ENCODE measurements around the gene SUGP2.
"Not testable (repeated sequence)": the region's sequence is repeated elsewhere in the genome, so short reads cannot be mapped to it uniquely, and the experiment has no call there.

SUGP2 gene

GRCh38 chr19:18960370-18960769 lies 72.9 kb downstream of the SUGP2 start:
- ChIA-PET CTCF (no interaction called here), POLR2A (no interaction called here)
- TF ChIP-seq CTCF (IDR thresholded peaks at IDR 0.05; ENCODE audit: control extremely low read depth, extremely low read depth, low read depth, missing control alignments), result no peak
- no peak for DNase-seq (ENCODE audit: extremely low spot score)

GRCh38 chr19:18955042-18955441 lies 78.3 kb downstream of the SUGP2 start:
- DNase-seq (ENCODE audit: extremely low spot score), result no peak
- CTCF ChIA-PET, result no interaction called here
- TF ChIP-seq CTCF (IDR thresholded peaks at IDR 0.05; ENCODE audit: control extremely low read depth, extremely low read depth, low read depth, missing control alignments), result no peak
- POLR2A ChIA-PET, result no interaction called here

- ChIA-PET POLR2A (no interaction called here), CTCF (no interaction called here)
- no peak for DNase-seq (ENCODE audit: extremely low spot score)
- TF ChIP-seq CTCF (IDR thresholded peaks at IDR 0.05; ENCODE audit: control extremely low read depth, extremely low read depth, low read depth, missing control alignments), result no peak
These were observed 79.2 kb downstream of the SUGP2 start for GRCh38 chr19:18954094-18954493.

GRCh38 chr19:18952364-18953003 lies 80.8 kb downstream of the SUGP2 start:
- CTCF ChIA-PET; DNase-seq (ENCODE audit: extremely low spot score); POLR2A ChIA-PET: not testable (repeated sequence)

- POLR2A ChIA-PET, result no interaction called here
- CTCF ChIA-PET, result no interaction called here
- DNase-seq (ENCODE audit: extremely low spot score), result no peak
These were observed 81.5 kb downstream of the SUGP2 start for GRCh38 chr19:18951721-18952281.

GRCh38 chr19:18949858-18950257 lies 83.5 kb downstream of the SUGP2 start:
- DNase-seq (ENCODE audit: extremely low spot score), result no peak
- no peak for TF ChIP-seq CTCF (IDR thresholded peaks at IDR 0.05; ENCODE audit: control extremely low read depth, extremely low read depth, low read depth, missing control alignments)
- ChIA-PET POLR2A (interaction anchor here (0.7 kb wide), 1 partner anchor 82 kb away, joined by 6 read pairs; no protein-coding TSS in a partner anchor), CTCF (interaction anchor here (0.6 kb wide), 1 partner anchor 68 kb away, joined by 3 read pairs; no protein-coding TSS in a partner anchor)

More at GRCh38 chr19:18951721-18952281, 81.5 kb downstream of the SUGP2 start:
- no peak for TF ChIP-seq CTCF (IDR thresholded peaks at IDR 0.05; ENCODE audit: control extremely low read depth, extremely low read depth, low read depth, missing control alignments)

GRCh38 chr19:18948976-18949356 lies 84.4 kb downstream of the SUGP2 start:
- POLR2A ChIA-PET, result no interaction called here
- TF ChIP-seq CTCF (IDR thresholded peaks at IDR 0.05; ENCODE audit: control extremely low read depth, extremely low read depth, low read depth, missing control alignments), result no peak
- CTCF ChIA-PET, result no interaction called here
- no peak for DNase-seq (ENCODE audit: extremely low spot score)
